ENCODE results near the gene HK1.

GRCh38 chr10:69242852-69243212, 35.5 kb upstream of the HK1 start:
- TF ChIP-seq, protein P1, sequence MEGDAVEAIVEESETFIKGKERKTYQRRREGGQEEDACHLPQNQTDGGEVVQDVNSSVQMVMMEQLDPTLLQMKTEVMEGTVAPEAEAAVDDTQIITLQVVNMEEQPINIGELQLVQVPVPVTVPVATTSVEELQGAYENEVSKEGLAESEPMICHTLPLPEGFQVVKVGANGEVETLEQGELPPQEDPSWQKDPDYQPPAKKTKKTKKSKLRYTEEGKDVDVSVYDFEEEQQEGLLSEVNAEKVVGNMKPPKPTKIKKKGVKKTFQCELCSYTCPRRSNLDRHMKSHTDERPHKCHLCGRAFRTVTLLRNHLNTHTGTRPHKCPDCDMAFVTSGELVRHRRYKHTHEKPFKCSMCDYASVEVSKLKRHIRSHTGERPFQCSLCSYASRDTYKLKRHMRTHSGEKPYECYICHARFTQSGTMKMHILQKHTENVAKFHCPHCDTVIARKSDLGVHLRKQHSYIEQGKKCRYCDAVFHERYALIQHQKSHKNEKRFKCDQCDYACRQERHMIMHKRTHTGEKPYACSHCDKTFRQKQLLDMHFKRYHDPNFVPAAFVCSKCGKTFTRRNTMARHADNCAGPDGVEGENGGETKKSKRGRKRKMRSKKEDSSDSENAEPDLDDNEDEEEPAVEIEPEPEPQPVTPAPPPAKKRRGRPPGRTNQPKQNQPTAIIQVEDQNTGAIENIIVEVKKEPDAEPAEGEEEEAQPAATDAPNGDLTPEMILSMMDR (IDR thresholded peaks at IDR 0.05; ENCODE audit: insufficient read depth, low read depth, low read length), result no peak
- no peak for TF ChIP-seq EZH2 (IDR thresholded peaks at IDR 0.05; ENCODE audit: insufficient read depth, low read length)

Data from astrocyte (in vitro differentiated cells and primary cell).